ENCODE results near the gene C11orf68. TPM values are rescaled to one million over a fixed set of nuclear protein-coding genes. Genes with fewer than 3 reads are reported as not detected.

C11orf68 gene
- total RNA-seq, 1 donor from 2014 or later, result 6.9 TPM

GRCh38 chr11:65887723-65888162, 31.1 kb downstream of the C11orf68 start:
- Histone ChIP-seq H3K9ac (peak overlapping the region; percentile 58), H3K4me3 (peak overlapping the region; percentile 66), H3K79me2 (ENCODE audit: low read depth) (peaks cover 31% of the 10 kb centered on the region), H3K9me3 (ENCODE audit: low read depth) (no peaks in the 10 kb centered on the region), H3K36me3 (peaks cover 4% of the 10 kb centered on the region), H2AFZ (replicated peaks) (peak overlapping the region; percentile 59), H3K27me3 (peaks cover 18% of the 10 kb centered on the region), H3K4me1 (peaks cover 21% of the 10 kb centered on the region), H3F3A (ENCODE audit: low read depth) (peaks cover 49% of the 10 kb centered on the region), H3K4me2 (peak overlapping the region; percentile 98), H4K20me1 (ENCODE audit: low read depth) (peaks cover 24% of the 10 kb centered on the region), H3K27ac (peak overlapping the region; percentile 82)
- peak overlapping the region; percentile 98 for H3K4me3 Mint-ChIP-seq
- H3K27ac Mint-ChIP-seq, result peak overlapping the region; percentile 91
- H3K36me3 Mint-ChIP-seq, result peaks cover 21% of the 10 kb centered on the region
- TF ChIP-seq EZH2phosphoT487 (IDR thresholded peaks at IDR 0.05), result no peak
- no peak for TF ChIP-seq CTCF (IDR thresholded peaks at IDR 0.05)
- no peak for TF ChIP-seq EZH2 (IDR thresholded peaks at IDR 0.05)
- H3K27me3 Mint-ChIP-seq (ENCODE audit: insufficient read depth, low read depth), result peaks cover 8% of the 10 kb centered on the region
- no peaks in the 10 kb centered on the region for H3K9me3 Mint-ChIP-seq
- DNase-seq (ENCODE audit: low spot score), result no peak
- peaks cover 51% of the 10 kb centered on the region for H3K4me1 Mint-ChIP-seq

- H3K4me3 Mint-ChIP-seq, result peak overlapping the region; percentile 98
- no peak overlapping the region for H3K27ac Mint-ChIP-seq
- peaks cover 25% of the 10 kb centered on the region for H3K36me3 Mint-ChIP-seq
- peaks cover 44% of the 10 kb centered on the region for H3K4me1 Mint-ChIP-seq
- peak overlapping the region; percentile 58 for H3K9ac ChIP-seq
- peaks cover 19% of the 10 kb centered on the region for H3K4me1 ChIP-seq
- no peak overlapping the region for H2AFZ ChIP-seq (replicated peaks)
- no peak overlapping the region for H3K27ac ChIP-seq
- peaks cover 17% of the 10 kb centered on the region for H4K20me1 ChIP-seq (ENCODE audit: low read depth)
- H3K4me3 ChIP-seq, result peak overlapping the region; percentile 66
- DNase-seq (ENCODE audit: low spot score), result no peak
- peaks cover 29% of the 10 kb centered on the region for H3K79me2 ChIP-seq (ENCODE audit: low read depth)
- TF ChIP-seq EZH2 (IDR thresholded peaks at IDR 0.05), result no peak
- TF ChIP-seq EZH2phosphoT487 (IDR thresholded peaks at IDR 0.05), result no peak
- TF ChIP-seq CTCF (IDR thresholded peaks at IDR 0.05), result no peak
- H3K27me3 Mint-ChIP-seq (ENCODE audit: insufficient read depth, low read depth), result peaks cover 2% of the 10 kb centered on the region
- peaks cover 18% of the 10 kb centered on the region for H3K27me3 ChIP-seq
- peaks cover 4% of the 10 kb centered on the region for H3K36me3 ChIP-seq
- H3F3A ChIP-seq (ENCODE audit: low read depth), result peaks cover 43% of the 10 kb centered on the region
- H3K4me2 ChIP-seq, result peak overlapping the region; percentile 98
- no peaks in the 10 kb centered on the region for H3K9me3 ChIP-seq (ENCODE audit: low read depth)
- no peaks in the 10 kb centered on the region for H3K9me3 Mint-ChIP-seq
Measured at GRCh38 chr11:65886826-65887722, 31.8 kb downstream of the C11orf68 start.

GRCh38 chr11:65885808-65886536, 32.9 kb downstream of the C11orf68 start:
- TF ChIP-seq CTCF (IDR thresholded peaks at IDR 0.05) (no peak), EZH2 (IDR thresholded peaks at IDR 0.05) (no peak), EZH2phosphoT487 (IDR thresholded peaks at IDR 0.05) (no peak)
- Histone ChIP-seq H3K9me3 (ENCODE audit: low read depth) (no peaks in the 10 kb centered on the region), H2AFZ (replicated peaks) (no peak overlapping the region), H3F3A (ENCODE audit: low read depth) (peaks cover 41% of the 10 kb centered on the region), H3K4me1 (peaks cover 14% of the 10 kb centered on the region), H3K27me3 (peaks cover 18% of the 10 kb centered on the region), H4K20me1 (ENCODE audit: low read depth) (peaks cover 14% of the 10 kb centered on the region), H3K4me2 (no peak overlapping the region), H3K36me3 (peaks cover 4% of the 10 kb centered on the region), H3K27ac (no peak overlapping the region), H3K79me2 (ENCODE audit: low read depth) (peaks cover 18% of the 10 kb centered on the region), H3K4me3 (no peak overlapping the region), H3K9ac (no peak overlapping the region)
- Mint-ChIP-seq H3K4me1 (peaks cover 41% of the 10 kb centered on the region), H3K36me3 (peaks cover 25% of the 10 kb centered on the region), H3K4me3 (peak overlapping the region; percentile 98), H3K27ac (no peak overlapping the region), H3K27me3 (ENCODE audit: insufficient read depth, low read depth) (no peaks in the 10 kb centered on the region), H3K9me3 (no peaks in the 10 kb centered on the region)
- DNase-seq (ENCODE audit: low spot score), result no peak

Measured in neural progenitor cell (in vitro differentiated cells).